COR-L47 (cell line): ENCODE data around the gene HPSE.

Experiments
- DNase-seq: peaks from one replicate; lab custom pipeline; 2025; lab: John Stamatoyannopoulos, UW

Gene HPSE

GRCh38 chr4:83334425-83335241 lies at the start of gene HPSE:
Gene HPSE, minus strand, starts transcription at chr4:83334848. Its CDS starts 66 bp downstream, at chr4:83334782.
- DNase-seq, result peak; percentile 88

- no peak for DNase-seq
These were observed 48.2 kb upstream of the HPSE start for GRCh38 chr4:83382850-83383249.

- DNase-seq, result no peak
These were observed 46.5 kb upstream of the HPSE start for GRCh38 chr4:83381173-83381572.

- DNase-seq, result peak; percentile 11
These were observed 43.8 kb upstream of the HPSE start for GRCh38 chr4:83378419-83378818.

GRCh38 chr4:83372931-83373330 lies 38.3 kb upstream of the HPSE start:
- DNase-seq, result no peak

- DNase-seq, result no peak
These were observed 37.3 kb upstream of the HPSE start for GRCh38 chr4:83371936-83372335.

GRCh38 chr4:83371235-83371634 lies 36.6 kb upstream of the HPSE start:
- no peak for DNase-seq

- no peak for DNase-seq
These were observed 35.9 kb upstream of the HPSE start for GRCh38 chr4:83370640-83370906.

- DNase-seq, result no peak
These were observed 35.4 kb upstream of the HPSE start for GRCh38 chr4:83369831-83370639.

- no peak for DNase-seq
These were observed 29.7 kb upstream of the HPSE start for GRCh38 chr4:83364312-83364711.

- peak; percentile 2 for DNase-seq
These were observed 28.1 kb upstream of the HPSE start for GRCh38 chr4:83362492-83363329.

GRCh38 chr4:83361416-83362103 lies 26.9 kb upstream of the HPSE start:
- DNase-seq, result no peak

- DNase-seq, result no peak
These were observed 25.4 kb upstream of the HPSE start for GRCh38 chr4:83360018-83360417.

- no peak for DNase-seq
These were observed 23.8 kb upstream of the HPSE start for GRCh38 chr4:83358410-83358809.

GRCh38 chr4:83356899-83357661 lies 22.4 kb upstream of the HPSE start:
- DNase-seq, result no peak

GRCh38 chr4:83353516-83353915 lies 18.9 kb upstream of the HPSE start:
- DNase-seq, result no peak

GRCh38 chr4:83348074-83348473 lies 13.4 kb upstream of the HPSE start:
- DNase-seq, result no peak

GRCh38 chr4:83342476-83342875 lies 7.8 kb upstream of the HPSE start:
- DNase-seq, result no peak

GRCh38 chr4:83340692-83341343 lies 6.2 kb upstream of the HPSE start:
- DNase-seq, result no peak

GRCh38 chr4:83339573-83339972 lies 4.9 kb upstream of the HPSE start:
- DNase-seq, result no peak

GRCh38 chr4:83335701-83336100 lies 1.1 kb upstream of the HPSE start:
- no peak for DNase-seq
